GM19099 (cell line): Measurements from ENCODE around the gene FHL3.
A peak's percentile ranks its signal among the peaks of the same experiment; 100 is the strongest.

Experiments
- POLR2A ChIP-seq: IDR thresholded peaks from 3 replicates; pipeline ENCODE4 v1.6.1; 2011; ENCODE audit warnings: low read depth; ENCODE audit not compliant: insufficient read length; ENCODE audit errors: extremely low read depth

Gene FHL3

GRCh38 chr1:38025664-38026063 lies 20.4 kb upstream of the FHL3 start:
- no peak for TF ChIP-seq POLR2A

DNA sequence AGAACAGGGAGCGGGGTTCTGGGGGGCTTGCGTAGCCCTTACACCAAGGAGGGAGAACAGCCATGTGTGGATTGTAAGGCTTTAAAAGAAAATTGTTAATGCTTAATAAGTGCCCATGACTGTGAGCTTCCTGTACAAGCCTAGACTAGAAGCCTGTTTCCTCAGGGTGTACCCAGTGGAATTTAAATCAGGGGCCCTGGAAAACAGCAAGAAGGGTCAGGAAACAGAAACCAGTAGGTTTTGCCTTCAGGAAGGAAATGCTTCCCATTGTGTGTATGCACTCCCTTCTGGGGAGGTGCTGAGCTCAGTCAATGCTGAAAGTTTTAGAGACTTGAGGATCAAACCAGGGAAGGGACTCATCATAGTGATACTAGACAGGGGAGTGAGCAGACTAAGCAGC lies 19.9 kb upstream of the FHL3 start:
- TF ChIP-seq POLR2A = no peak

- TF ChIP-seq POLR2A = no peak
Measured at GRCh38 chr1:38022810-38023209, 17.5 kb upstream of the FHL3 start.

GRCh38 chr1:38021969-38022368 lies 16.7 kb upstream of the FHL3 start:
- no peak for TF ChIP-seq POLR2A

DNA sequence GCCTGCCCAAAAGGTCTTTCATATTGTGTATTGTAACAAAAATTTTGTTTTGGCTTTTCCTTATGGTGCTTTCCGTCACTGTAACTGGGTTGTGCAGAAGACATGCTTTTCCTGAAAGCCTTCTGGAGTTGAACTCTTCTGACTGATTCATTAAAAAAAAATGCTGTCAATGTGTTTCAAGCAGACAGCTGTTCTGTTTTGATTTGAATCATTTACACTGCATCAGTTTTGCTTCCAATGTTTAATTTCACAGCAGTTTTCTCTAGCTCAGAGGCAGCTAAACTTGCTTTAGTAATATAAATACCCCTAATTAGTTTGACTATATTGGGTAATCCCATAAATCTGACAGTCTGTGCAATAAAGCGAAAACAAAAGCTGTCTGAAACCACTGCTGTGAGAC lies 15.1 kb upstream of the FHL3 start:
- TF ChIP-seq POLR2A = no peak

DNA sequence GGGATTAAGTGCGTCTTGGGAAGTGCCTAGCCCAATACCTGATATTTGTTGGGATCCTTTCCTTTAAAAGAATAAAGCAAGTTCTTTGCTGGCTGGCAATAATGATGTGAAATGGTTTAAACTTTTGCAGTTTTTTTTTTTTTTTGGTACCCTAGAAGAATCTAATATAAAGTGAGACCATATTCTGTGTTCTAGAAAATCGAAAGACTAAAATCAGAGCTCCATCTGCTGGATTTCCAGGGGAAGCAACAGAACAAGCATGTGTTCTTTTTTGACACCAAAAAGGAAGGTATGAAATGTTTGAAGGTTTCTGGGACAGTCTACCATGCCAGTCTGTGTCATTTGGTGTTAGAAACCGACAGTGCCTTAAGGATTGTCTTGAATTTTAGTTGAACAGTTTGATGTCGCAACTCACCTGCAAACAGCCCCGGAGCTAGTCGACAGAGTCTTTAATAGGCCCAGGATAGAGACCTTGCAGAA lies 13.6 kb upstream of the FHL3 start:
- no peak for TF ChIP-seq POLR2A

GRCh38 chr1:38015978-38016725 lies 10.8 kb upstream of the FHL3 start:
- no peak for TF ChIP-seq POLR2A

- no peak for TF ChIP-seq POLR2A
Measured at GRCh38 chr1:38014724-38015424, 9.6 kb upstream of the FHL3 start.

- TF ChIP-seq POLR2A = no peak
Measured at GRCh38 chr1:38014171-38014570, 8.9 kb upstream of the FHL3 start.

GRCh38 chr1:38013227-38013622 lies 7.9 kb upstream of the FHL3 start:
- TF ChIP-seq POLR2A = no peak

GRCh38 chr1:38012363-38013226 lies 7.3 kb upstream of the FHL3 start, which contains the start of gene UTP11:
Gene UTP11, plus strand, starts transcription at chr1:38012734. Its CDS starts 69 bp downstream, at chr1:38012803.
- peak; percentile 84 for TF ChIP-seq POLR2A

GRCh38 chr1:38009841-38010180 lies 4.5 kb upstream of the FHL3 start:
- TF ChIP-seq POLR2A = no peak

GRCh38 chr1:38009088-38009840 lies 4.0 kb upstream of the FHL3 start:
- no peak for TF ChIP-seq POLR2A

DNA sequence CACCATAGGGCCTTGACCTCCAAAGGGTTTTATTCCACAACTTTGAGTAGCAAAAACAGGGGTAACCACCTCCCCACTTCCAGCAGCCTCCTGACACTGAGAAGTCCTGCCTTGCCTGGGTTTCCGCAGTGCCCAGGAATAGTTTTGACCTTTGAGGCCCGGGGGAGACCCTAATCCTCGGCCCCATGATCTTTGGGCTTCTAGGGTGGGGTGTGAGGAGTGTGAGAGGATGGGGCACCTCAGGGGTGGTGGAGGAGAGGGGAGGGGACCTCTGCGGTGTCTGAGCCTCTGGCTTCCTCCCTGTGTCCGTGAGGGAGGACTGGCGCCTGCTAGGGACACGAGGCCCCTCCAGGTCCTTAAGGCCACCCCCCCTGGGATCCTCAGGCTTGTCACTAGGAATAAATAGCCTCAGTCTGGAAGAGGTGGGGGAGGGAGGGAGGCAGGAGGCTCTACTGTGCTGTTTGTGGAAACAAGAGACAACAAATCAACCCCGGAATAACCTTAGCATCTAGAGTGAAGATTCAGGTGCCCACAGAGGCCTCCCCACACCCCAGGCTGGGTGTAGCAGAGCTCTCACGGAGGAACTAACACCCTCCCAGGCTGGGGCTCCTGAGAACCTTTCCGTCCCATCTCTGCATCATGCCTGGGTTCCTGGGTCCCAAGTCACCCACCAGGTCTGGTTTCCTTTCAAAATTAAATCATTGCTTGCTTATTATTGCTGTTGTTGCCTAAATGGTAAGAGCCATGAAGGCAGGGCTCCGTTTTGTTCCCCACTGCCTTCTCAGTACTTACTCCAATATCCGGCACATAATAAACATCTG lies 904 bp upstream of the FHL3 start:
- TF ChIP-seq POLR2A = no peak

DNA sequence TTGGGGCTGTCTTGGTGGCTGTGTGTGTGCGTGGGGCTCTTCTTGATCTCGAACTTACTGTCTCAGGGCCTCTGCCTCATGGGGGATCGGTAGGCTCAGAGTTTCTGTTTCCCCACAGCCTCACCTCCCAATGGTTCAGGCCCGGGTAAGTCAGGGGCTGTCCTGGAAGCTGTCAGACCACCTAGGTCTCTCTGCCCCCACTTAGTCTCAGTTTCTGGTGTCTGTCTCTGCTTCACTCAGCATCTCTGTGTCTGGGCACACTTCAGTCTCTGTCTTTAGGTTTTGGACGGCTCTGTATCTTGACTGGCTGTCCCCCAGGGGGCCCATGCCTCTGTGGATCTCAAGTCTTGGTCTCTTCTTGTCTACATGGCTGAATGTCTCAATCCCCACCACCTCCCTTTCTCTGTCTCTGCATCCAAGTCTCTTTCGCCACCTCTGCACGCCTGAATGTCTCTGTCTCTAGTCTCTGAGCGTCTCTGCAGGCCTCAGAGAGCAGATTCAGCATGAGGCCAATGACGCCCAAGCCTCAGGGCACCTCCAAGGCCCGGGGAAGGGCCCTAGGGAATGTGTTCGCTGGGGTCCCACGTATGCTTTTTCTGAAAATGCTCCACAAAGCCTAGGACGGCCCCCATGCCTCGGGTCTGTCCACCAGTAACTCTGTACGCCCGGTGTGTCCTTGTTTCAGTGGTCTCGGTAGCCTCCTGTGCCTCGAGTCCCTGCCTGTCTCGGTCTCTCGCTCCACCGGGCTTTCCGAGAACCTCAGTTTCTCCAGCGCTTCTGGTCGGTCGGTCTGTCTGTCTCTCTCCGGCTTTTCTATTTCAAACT lies 818 bp downstream of the FHL3 start:
- no peak for TF ChIP-seq POLR2A
